ENCODE measurements around the gene APBA2.

APBA2 gene

DNA sequence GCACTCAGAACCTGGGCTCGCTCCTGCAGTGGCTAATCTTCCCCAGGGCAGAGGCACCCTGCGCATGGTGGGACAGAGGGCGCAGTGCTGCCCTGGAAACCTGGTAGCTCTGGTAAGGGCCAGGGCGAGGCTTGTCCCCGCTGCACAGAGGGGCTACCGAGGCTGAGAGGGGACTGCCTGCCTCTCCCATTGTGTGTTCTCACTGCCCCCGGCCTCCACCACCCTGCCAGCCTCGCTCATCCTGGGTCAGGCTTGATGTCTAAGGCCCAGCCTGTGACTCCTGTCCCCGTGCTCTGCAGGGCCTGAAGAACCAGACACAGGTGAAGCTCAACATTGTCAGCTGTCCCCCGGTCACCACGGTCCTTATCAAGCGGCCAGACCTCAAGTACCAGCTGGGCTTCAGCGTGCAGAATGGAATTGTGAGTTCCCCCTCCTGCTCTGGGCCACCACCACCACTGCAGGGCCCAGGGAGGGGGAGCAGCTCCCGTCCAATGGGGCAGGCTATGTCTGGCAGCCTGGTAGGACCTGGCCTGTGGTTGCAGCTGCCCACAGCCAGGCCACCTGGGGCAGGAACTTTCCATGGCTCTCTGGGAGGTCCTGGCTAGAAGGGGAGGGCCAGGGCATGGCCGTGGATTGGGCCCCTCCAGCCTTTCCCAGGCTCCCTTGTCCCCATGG, 222.3 kb downstream of the APBA2 start:
- no peak for DNase-seq

DNA sequence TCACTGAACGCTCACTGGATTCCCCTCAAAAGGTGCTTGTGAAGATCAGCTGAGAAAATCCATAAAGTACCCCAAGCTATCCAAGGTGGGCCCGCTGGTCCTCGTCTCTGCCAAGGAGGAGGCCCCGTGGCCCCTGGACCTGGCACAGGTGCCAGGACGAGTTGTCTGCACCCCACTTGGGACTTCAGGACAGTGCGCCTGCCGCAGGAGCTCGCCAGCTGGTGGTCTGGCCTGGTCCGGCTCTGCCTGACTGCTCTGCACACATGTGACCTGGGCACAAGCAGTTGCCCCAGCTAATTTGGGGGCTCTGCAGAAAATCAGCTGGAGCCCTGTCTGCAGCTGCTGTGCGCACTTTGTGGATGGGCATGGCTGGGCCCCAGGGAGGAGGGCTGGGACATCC, 224.0 kb downstream of the APBA2 start:
- no peak for DNase-seq

DNA sequence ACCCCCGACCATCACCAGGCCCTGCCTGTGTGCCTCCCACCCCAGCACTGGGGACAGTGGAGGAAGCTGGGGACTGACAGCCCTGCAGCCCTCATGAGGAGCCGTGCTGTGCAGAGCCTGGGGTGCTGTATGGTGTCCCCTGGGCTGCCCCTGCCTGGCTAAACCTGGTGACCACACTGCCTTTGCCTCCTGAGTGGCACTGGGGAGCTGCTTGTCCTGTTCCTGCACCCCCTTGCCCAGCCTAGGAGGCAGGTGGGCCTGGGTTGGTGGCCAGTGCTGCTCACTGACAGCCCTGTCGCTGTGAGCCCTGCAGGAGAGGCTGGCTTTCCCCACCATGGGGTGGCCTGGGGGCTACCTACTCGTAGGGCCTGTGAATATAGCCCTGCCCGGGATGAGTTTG, 224.4 kb downstream of the APBA2 start:
- DNase-seq: no peak

DNA sequence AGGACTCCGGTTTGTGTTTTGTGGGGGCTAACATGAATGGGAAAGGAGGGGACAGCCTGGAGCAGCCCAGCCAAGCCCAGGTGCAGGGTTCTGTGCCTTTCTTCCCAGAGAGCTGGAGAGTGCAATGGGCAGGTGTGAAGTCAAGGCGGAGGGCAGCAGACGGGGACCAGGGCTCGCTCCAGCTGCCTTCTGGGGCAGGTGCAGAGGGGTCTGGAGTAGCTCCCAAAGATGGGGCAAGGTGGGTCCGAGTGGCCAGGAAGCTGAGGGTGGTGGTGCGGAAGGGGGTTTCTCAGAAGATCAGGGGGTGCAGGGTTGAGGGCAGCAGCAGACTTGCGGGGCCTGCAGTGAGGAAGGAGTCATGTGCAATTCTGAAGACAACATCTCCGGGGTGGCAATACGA, 225.0 kb downstream of the APBA2 start:
- DNase-seq: no peak

DNA sequence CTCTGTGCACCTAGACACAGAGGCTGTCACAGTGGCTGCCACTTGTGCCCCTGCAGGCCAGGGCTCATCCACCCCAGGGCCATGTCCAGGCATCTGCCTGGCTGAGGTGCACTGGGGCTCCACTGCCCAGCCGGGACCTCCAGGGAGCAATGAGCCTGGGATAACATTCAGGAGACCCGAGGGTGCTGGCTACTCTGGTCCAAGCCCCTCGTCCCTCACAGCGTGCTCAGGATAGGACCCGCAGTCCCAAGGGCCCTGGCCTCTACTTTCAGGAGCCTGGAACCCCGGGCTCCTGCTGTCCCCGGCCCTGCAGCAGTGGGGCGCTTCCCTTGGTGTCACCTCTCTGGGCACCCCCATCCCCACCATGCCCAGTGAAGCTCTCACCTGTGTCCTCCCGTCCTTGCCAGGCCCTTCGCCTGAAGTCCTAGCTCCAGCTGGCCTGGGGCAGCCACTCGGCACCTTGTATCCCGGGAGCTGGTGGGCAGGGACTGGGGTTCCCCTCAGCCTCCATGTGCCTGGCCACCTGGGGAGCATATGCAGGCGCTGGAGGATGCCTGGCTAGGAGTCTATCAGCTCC, 226.0 kb downstream of the APBA2 start:
- DNase-seq: no peak

DNA sequence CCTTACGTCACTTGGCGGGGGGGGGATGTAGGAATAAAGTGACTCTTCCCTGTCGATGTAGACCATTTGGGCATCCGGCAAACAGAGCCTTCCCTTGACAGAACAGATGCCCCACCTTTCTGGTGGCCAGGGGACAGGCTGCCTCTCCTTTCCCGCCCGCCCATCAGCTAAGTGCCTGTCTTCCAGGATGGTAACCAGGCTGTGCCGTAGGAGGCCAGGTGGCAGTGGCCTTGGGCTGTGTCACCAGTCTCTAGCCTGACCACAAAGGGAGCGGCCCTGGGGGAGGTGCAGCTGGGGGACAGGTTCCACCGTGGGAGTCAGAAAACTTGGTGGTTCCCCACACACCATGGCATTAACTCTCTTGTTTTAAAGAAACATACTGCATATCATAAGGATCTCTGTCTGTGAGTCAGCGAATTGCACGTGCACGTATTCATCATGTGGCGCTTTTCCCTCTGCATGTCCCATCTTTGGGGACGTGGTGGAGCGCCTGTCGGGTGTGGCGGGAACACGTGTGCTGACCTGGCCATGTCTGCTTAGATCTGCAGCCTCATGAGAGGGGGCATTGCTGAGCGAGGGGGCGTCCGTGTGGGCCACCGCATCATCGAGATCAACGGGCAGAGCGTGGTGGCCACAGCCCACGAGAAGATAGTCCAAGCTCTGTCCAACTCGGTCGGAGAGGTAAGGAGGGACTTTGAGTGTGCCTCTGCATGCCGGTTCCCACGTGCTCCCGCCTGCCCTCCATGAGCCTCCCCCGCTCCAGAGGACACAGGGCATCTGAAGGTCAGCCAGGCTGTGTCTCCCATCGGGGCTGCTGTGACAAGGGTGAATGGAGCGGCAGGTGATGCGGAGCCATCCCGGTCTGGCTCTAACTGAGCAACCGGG, 227.8 kb downstream of the APBA2 start:
- DNase-seq: peak; percentile 10

DNA sequence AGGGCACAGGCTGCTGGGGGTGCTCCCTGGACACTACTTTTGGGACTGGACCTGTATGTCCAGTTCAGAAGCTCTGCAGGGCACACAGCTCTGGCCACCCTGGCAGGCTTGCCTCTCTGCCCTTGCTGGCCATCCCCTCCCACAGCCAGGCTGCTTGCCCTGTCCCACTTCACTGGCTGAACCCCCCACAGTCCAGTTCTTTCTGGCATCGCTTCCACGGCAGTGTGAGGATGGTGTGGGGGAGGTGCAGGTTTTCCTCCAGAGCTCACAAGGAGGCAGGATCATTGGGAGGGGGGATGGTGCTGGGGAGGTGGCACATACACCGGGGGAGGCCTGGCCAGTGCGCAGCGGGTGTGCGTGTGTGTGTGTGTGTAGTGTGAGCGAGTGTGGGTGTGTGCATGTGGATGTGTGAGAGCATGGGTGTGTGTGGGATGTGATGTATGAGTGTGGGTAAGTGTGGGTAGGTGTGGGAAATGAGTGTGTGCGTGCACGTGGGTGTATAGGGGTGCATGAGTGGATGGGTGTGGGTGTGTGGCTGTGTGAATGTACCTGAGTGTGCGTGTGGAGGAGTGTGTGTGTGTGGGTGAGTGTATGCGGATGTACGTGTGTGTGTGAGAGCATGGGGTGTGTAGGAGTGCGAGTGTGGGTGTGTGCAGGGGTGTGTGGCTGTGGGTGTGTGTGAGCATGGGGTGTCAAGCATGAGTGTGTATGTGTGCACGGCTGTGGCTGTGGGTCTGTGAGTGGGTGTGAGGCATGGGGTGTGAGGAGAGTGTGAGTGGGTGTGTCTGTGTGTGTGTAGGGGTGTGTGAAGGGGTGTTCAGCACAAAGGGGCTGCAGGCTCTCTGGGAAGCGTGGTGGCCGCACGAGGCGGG, 228.7 kb downstream of the APBA2 start:
- no peak for DNase-seq

DNA sequence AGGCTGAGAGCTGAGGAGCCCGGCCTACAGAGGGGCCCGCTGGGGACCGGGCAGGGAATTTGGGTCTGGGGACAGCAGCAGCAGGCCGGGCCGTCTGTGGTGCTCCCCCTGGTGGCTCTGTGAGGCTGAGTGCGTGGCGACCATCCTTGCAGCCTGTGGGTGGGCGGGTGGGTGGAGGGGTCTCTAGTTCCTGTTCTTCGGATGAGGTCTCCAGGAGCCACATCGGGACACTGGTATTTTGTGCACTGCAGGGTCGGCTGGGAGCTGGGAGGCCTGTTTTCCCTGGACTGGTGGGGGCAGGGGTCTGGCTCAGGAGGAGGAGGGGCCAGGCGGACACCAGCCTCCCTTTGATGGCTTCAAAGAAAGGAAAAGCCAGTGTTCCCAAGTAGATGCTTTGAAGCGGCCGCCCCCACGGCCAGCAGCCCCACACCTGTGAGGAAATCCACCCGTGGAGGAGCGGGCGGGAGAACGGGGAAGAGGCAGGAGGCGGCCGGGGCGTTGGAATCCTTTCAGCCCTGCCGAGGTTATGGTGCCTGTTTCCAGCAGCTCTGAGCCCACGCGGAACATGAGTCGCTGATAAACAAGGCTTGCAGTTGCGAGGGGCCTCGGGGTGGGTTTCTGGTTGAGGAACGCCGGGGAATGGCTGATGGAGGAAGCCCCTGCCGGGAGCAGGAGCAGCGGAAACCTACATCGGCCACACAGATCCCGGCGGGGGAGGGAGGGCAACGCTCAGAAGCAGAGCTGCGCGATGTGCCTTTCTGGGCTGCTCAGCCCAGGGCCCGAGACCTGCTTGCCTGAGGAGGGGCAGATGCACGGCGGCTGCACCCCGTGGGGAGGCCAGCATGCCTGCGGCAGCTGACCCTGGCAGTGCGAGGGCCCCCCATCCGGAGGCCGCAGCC, 229.6 kb downstream of the APBA2 start:
- DNase-seq: peak; percentile 10

DNA sequence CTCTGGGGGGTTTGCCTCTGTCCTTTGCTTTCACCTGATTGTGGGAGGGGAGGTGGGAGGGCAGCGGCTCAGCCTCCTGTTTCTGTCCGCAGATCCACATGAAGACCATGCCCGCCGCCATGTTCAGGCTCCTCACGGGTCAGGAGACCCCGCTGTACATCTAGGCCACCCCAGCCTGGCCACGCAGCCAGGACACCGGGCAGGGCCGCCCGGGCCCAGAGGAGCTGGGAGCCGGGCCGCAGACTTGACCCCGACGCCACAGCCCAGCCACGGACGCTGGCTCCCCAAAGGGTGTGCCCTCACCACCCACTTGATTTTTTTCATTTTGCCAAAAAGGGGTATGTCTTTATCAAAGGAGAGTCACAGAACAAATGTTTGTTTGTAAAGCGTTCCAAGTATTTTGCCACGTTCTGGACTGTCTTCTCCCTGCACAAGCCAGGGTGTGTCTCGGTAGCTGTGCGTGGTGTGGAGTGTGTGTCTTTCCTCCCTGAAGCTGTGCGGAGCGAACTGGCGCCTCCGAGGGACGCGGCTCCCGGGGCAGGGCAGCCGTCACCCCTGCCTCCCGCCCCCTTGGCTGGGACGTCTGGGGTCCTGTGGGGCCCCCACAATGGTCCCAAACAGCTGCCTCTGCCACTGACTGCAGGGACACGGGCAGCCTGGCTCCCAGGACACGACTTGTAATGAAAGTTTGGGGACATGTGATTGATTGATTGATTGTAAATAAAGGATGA, 231.4 kb downstream of the APBA2 start:
- DNase-seq: no peak

DNA sequence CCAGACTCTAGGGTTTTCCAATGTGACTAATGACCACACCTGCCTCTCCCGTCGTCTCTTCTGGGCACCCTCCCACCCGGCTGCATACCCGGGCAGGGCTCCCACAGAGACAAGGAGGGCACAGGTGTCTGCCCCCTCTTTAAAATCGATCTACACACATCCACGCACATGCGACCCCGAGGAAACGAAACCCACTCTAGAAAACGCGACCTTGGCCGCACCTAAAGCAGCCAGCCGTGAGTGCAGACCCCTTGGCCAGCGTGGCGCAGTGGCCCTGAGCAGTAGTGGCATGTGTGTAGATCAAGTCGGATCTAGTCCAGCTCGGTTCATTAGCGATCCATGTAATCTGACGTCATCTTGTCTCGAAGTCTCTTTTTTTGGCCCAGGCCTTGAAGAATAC, 232.0 kb downstream of the APBA2 start:
- DNase-seq: no peak

DNA sequence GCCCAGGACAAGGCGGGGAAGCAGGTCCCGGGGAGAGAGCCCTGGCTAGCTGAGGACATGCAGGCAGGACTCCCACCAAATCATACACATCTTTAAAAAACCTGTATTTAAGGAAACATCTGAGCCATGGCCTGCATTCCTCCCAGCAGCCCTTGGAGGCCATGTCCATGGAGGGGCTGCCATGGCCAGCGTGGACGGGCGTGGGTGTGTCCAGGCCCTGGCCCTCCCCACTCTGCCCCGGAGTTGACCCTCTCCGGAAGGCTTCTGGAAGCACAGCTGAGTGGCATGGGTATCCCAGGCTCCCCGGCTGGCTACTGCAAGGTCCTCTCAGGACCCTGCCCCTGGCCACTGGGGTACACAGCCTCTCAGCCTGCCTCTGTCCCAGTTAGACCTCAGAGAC, 234.1 kb downstream of the APBA2 start:
- no peak for DNase-seq

DNA sequence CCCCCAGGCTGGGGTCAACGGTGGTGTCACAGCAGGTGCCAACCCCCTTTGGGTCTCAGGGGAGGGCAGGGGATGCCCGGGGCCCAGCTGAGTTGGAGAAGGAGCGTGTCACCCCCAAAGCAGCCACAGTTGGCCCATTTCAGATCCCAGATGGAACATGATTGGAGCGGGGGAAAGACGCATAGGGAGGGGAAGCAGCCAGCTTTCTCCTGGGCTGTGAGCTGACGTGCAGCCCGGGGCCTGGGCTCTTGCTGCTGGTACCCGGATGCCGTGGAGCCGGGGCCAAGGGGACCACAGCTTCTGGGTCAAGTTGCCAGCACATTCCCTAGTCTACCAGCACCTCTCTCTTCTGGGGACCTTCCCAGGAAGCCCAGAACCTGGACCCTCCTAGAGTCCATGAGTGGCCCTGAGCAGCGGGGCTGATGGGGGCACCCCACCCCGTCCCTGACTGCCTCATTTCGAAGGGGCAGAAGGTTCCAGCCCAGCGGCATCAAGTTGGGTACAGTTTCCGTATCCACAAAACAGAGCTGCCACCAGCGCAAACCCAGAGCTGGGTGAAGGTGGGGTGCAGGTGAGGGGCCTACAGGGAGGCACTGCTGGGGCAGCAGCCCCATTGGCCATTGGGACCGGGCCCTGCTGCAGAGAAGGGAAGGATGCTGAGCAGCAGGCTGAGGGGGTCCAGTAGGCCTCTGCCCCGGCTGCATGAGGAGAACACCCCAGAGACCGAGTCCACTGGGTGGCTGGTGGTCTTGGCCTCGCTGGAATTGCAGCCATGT, 235.0 kb downstream of the APBA2 start:
- no peak for DNase-seq

DNA sequence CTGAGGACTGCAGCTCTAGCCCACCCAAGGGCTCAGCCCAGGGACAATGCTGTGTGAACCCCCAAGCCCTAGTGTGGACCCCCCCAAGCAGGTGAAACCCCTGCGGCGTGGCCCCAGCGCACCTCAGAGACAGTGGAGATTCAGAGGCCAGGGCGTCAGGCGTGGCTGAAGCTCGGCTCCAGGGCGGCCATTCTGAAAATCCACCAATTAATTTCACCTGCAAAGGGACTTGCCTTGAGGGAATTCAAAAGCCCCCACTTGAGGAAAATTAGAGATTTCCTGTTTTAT, 235.5 kb downstream of the APBA2 start:
- no peak for DNase-seq

DNA sequence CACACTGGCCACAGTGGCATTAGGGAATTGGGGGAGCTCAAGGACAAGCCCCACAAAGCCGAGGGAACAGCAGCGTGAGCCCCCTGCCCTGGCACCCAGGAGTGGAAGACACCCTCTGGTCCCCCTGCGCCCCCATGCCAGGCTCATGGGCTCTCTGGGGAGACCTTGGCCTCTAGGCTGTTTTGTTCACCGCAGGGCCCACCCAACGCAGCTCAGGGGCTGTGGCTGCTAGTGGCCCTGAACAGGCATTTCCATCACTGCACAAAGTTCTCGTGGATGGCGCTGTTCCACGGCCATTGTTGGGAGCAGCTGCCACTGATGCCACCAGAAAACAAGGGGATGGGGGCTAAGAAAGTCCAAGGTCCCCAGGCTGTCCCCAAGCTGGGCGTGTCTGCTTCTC, 236.1 kb downstream of the APBA2 start:
- DNase-seq: no peak

DNA sequence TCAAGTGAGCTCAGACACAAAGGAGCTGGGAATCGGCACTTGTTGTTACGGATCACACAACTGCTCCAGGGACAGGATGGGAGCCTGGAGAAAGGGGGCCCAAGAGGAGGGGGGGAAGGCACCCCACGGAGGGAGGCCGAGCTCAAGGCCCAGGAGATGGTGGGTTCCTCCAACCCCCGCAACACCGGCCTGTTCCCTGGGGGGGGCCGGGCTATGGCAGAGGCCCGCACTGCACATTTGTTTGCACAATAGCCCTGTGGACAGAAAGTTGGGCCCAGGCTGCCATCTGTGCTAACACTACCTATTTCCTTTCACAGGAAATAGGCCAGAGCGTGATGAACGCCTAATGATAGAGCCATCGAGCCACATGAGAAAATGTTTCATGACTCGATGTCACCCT, 236.7 kb downstream of the APBA2 start:
- DNase-seq: no peak

DNA sequence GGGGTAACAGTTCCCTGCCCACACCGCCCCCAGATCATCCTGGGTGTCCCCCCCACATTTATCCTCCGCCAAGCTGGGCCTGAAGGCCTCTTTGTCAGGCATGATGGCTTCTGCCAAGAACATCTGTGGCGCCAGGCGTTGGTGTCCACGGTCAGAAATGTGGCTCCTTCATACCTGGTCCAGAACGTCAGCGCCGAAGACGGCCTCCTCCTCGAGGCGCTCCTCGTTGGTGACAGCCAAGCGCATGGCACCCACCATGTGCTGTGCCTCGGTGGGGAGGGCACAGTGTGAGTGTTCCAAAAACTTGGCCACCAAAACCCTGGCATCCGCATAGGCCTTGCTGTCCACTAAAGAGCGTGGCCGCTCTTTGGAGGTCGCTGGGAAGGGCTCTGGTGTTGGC, 237.4 kb downstream of the APBA2 start:
- DNase-seq: no peak

DNA sequence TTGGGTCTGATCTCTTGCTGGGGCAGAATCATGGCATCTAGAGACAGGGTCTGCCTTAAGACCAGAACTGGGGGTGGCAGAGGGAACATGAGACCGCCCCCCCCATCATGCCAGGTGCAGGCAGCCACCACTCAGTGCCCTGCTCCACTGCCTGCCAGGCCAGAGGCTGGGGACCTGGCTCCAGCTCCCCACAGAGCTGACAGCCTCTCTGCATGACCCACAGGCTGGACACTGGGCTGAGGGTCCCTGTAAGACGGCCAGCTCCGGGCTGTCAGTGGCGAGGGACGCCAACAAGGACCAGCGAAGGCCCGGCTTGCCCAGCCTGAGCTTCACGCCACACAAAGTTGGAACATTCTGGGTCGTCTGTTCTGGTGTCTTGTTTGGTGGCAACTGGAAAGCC, 238.2 kb downstream of the APBA2 start:
- no peak for DNase-seq

DNA sequence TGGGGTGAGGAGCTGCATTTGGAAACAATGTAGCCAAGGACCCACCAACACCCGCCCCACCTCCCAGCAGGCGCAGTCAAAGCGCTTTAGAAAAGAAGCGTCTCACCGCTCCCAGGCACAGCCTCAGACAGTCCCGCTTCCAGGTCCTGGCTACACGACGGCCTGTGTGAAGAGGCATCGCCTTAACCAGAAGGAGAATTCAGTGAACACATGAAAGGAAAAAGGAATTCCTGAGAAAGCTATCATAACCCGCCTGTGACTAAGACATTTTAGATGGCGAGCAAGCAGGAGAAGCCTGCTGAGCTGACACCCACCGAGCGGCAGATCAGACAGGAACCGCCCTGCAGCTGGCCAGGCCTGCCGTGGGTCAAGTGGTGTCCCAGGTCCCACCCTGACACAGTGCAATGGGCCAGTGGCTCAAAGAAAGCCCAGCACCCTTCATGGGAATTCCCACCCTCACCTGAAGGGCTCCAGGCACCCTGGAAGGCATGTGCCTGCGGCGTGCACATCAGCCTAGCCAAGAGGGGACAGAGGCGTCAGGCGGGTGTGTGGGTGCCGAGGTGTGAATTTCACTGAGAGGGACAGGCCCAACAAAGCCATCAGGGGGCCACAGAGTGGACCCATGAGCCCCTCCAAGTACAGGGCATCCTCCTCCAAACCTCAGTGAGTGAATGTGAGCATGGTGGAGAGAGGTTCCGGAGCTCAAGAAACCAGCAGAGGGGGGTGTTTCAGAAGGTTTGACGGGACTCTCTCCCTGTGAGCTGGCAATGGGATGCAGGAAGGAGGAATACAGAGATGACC, 239.0 kb downstream of the APBA2 start:
- DNase-seq: no peak

DNA sequence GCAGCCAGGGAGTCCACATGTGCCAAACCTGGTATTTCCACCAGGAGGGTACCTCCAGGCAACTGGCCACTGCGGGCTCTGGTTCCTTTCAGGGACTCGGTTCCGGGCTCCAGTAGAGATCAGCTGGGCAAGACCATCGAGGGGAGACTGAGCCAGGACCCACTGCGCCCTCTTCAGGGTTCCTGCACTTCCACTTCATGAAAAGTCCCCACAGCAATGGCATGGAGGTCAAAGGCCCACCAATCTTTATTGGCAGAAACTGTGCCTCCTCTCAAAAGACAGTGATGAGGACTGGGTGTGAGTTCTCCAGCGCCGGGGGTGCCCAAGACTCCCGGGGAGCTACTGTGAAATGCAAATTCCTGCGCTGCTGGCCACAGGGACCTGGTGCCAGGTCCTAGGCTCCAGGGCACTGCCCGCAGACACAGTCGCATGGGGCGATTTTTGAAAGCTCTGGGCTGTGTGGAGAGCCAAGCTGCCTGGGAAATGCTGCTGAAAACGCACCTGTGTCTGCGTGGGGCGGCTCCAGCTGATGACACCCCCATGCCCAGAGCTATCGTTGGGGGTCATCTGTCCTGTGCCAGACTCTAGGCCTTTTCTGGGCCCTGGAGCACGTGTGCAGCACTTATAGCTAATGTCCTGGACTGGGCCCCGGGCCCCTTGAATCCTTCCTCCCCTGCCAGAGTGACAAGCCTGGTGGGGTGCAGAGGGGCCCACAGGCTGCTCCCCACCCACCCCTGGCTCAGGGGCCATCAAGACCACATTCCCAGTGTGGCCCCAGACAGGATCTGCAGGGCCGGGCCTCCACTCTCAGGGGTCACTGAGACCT, 239.8 kb downstream of the APBA2 start:
- no peak for DNase-seq

All from hematopoietic multipotent progenitor cell treated with erythropoietin and hydrocortisone succinate and interleukin-3 and kit ligand, for 6 days (in vitro differentiated cells).